HTERT RPE-1 (cell line): ENCODE results near the gene SH3PXD2B.
"Not testable (repeated sequence)": the region's sequence is repeated elsewhere in the genome, so short reads cannot be mapped to it uniquely, and the experiment has no call there.

Experiments
- in situ Hi-C: fragments of 300-500 bp; cut with MboI; formaldehyde crosslinking; loops from 4 replicates; pipeline ENCODE4 v1.14.3; 2020; ENCODE audit warnings: low sequenced_read_pairs

SH3PXD2B gene

DNA sequence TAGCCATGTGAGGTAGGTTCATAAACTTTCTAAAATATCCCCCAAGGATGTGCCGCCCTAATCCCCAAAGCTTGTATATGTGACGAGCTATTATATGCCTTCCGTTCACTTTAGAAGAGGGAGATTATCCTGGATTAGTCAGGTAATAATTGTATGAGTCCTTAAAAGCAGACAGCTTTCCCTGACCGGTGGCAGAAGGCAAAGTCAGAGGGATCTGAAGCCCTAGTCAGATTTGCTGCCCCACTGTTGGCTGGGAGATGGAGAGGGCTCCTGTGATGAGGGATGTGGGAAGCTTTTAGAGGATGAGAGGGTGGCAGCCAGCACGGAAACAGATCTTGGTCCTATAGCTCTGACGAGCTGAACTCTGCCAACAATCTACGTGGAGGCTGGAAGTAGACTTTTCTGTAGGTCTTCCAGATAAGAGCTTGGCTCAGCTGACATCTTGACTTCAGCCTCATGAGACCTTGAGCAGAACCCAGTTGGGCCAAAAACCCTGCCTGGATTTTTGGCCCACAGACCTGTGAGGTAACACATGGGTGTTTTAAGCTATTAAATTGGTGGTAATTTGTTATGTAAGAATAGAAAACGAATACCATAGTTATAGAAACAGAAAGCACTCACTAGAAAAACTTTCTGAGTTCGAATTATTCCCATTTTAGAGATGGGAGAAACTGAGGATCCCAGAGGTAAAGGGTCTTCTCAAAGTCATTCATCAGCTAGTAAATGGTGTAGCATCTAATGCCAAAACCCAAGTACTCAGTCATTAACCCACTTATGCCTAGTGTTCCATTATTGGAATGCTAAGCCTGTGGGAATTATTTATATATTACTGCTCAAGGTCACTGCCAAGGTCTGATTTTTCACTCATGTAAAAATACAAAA lies 48.9 kb downstream of the SH3PXD2B start:
- in situ Hi-C loops = no loop called here

DNA sequence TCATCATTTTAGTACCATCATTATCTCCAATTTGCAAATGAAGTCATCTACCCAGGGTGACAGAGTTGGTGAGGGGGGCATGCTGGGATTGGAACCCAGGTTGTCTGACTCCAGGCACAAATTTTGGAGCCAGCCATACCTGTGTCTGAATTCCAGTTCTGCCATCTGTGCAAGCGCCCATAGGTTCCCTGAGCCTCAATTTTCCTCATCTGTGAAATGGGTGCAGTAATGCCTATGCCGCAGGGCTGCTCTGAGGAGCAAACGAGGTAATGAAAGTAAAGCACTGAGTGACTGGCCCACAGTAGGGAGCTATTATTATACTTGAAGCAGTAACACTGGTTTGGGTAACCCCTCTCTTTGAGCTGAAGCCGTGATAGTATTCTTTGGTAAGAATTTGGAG lies 49.6 kb downstream of the SH3PXD2B start:
- in situ Hi-C loops = no loop called here

DNA sequence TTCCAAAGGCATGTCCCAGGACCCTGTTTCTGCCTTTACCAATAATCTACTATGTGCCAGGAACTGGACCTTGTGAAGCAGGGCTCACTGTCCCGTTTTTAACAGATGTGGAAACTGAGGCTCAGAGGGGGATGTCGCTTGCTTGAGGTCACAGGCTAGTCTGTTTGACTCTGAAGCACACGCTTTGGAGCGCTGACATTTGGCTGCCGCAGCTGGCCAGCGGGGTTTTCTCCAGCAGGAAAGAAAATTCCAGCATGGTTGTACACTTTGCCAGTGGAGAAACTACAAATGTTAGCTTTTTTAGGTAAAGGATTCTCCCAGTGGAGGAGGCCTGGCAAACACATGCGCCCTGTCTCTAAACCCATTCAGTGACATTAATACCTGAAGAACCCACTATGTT lies 50.5 kb downstream of the SH3PXD2B start:
- in situ Hi-C loops = no loop called here

DNA sequence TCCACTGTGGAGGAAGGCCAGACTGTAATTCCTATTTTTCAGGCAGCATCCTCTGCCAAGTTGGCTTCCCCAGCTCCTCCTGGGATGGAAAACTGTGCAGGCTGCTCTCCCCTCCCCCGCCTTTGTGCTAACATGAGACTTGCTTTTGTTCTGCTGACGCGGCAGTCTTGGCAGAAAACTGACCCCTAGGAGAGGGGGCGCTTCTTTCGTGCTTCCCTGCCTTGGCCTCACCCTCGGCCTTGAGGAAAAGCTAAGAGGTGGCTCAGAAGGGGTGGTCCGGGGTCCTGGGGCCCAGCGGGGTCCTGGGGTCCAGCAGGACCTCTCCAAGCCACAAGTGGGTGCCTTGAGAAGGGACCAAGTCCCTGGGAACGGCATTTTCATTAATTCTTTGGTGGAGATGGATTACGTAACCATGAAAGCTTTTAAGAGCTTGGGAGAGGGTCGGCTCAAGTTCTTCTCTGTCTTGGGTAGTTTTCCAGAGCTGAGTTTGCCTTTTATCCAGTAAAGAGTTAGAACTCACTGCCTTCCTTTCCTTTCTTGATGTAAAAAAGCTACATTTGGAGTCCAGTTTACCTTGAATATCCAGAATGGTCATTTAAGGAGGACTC lies 51.0 kb downstream of the SH3PXD2B start:
- in situ Hi-C loops = no loop called here

DNA sequence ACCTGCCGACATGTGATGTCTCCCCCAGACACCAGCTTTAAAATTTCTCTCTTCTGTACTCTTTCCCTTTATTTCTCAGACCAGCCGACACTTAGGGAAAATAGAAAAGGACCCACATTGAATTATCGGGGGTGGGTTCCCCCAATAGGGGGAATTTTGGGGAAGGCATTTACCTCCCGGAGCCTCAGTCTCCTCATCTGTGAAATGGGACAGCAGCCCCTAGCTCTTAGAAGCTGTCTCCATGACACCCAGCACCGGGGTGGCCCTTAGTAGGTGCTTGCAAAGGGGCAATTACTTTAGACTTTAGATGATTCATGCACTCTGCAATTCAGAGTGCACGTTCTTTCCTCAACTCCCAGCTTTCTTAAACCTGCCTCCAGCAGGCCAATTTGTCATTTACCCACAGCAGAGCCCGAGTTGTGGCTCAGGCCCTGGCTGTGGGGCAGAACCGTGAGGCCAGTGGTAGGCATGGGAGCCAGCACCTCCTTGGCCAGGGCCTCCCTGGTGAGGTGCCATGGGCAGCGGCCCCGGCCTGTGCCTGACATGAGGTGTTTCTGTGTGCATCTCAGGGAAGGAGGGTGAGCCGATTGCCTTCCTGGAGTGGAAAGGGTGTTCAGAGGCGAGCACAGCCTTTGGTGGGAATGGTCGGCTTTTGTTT lies 51.7 kb downstream of the SH3PXD2B start:
- in situ Hi-C loops = no loop called here

DNA sequence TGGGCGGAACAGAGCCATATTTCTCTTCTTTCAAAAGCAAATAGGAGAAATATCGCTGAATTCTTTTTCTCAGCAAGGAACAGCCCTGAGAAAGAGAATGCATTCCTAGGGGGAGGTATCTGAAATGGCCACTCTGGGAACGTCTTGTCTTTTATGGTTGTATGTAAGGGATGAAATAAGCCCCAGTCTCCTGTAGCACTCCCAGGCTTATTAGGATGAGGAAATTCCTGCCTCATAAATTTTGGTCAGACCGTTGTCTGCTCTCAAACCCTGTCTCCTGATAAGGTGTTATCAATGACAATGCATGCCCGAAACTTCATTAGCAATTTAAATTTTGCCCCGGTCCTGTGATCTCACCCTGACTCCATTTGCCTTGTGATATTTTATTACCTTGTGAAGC lies 52.3 kb downstream of the SH3PXD2B start:
- in situ Hi-C loops = not testable (repeated sequence)

DNA sequence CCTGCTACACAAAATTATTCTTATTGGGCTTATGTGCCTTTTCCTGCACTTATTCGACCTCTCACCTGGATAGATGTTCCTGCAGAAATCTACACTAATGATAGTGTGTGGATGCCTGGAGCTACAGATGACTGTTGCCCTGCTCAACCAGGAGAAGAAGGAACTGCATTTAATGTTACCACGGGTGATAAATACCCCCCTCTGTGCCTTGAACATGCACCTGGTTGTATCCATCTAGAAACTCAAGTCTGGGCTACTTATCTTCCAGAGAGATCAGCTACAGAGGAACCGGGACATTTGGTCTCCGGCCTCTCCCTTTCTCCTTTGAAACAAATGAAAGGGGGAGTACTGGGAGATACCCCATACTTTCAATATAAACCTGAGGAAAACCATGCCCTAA lies 54.5 kb downstream of the SH3PXD2B start:
- in situ Hi-C loops = no loop called here

DNA sequence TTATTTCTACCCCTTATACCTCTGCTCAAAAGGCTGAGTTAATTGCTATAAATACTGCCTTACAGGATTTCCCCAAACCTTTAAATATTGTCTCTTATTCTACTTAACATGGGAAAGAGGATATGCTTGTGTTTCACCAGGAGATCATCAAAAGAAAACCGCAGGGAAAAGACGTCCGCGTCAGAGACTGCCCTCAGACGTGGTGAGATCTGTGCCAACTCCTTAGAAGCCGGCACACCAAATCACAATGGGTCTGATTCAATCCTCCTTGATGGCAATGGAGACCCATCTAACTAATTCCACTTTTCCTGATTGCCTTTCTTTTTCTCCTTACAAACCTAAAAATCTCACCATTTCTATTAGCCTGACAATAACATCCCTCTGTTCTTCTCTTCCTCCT lies 55.0 kb downstream of the SH3PXD2B start:
- in situ Hi-C loops = no loop called here

DNA sequence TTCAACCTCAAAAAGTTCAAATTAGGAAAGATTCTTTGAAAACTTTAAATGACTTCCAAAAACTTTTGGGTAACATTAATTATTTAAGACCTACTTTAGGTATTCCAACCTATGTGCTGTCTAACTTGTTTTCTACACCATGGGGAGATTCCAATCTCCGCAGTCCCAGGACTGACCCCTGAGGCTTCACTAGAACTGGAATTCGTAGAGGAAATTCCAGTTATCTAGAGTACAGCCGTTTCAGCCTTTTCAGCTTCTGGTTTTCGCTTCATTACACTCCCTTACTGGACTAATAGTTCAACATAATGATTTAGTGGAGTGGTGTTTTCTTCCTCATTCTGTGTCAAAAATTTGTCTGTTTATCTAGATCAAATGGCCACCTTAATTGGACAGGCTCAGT lies 55.7 kb downstream of the SH3PXD2B start:
- in situ Hi-C loops = not testable (repeated sequence)

DNA sequence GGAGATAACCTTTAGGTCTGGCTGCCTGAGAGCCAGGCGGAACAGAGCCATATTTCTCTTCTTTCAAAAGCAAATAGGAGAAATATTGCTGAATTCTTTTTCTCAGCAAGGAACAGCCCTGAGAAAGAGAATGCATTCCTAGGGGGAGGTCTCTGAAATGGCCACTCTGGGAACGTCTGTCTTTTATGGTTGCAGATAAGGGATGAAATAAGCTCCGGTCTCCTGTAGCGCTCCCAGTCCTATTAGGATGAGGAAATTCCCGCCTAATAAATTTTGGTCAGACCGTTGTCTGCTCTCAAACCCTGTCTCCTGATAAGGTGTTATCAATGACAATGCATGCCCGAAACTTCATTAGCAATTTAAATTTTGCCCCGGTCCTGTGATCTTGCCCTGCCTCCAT lies 57.3 kb downstream of the SH3PXD2B start:
- in situ Hi-C loops = not testable (repeated sequence)

DNA sequence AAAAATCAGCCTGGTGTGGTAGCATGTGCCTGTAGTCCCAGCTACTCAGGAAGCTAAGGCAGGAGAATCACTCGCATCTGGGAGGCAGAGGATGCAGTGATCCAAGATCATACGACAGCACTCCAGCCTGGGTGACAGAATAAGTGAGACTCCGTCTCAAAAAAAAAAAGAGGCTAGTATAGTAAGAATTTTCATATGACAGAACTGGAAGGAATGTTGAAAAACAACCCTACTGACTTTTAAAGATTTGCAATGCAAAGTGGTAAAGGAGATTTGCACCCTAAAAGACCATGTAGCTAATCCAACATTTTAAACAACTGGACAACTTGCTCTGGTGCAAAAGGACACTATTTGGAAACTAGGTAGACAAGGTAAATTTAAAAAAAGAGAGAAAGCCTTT lies 58.1 kb downstream of the SH3PXD2B start:
- in situ Hi-C loops = no loop called here

DNA sequence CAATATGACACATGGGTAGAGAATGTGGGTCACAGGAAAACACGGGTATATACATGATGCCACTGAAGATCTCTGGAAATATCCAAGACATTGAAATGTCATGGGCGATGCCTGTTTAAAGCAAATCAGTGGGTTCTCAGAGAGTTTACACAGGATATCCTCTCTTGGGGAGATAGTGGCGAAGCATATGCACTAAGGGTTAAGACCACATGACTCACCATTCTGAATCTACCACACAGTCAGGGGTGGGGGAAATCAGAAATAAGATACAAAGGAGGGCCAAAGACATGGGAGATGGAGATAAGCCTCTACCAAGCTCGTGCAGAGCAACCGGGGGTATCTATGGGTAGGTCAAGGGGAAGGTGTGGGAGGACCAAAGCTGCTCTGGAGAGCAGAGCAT lies 58.8 kb downstream of the SH3PXD2B start:
- in situ Hi-C loops = no loop called here

DNA sequence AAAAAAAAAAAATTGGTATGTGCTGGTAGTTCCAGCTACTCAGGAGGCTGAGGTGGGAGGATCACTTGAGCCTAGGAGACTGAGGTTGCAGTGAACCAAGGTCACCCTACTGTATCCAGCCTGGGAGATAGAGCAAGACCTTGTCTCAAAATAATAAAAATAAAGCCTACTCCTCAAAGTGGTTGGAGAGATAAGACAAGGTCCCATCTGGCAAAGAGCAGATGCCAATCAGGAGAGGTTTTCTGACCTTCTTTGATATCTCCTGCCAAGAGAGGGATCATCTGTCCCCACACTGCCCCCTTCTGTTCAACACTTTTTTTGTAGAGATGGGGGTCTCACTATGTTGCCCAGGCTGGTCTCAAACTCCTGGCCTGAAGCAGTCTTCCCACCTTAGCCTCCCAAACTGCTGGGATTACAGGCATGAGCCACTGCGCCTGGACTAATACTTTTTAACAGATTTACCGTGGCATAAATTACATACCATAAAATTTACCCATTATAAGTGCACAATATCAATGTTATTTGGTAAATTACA lies 64.7 kb downstream of the SH3PXD2B start:
- in situ Hi-C loops = no loop called here

DNA sequence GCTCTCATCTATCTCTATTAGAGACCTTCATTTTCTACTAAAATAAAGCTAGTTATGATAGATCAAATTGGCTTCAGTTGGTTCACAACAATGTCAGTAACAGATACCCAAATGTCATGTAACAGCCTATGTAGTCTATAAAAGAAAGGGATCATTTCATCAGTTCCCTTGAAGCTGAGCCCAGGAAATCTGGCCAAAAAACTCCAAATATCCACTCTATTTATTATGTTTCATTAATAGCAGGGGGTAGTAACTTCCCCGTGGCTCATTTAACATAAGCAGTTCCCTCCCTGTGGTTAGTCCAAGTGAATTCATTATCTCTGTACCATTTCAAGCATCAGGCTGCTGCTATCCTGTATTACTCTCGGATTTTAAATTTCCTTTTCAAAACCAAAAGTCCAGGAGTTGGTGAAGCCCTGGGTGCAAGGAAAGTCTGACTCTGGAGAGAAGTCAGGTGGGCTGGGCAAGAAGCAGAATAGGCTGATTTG lies 66.0 kb downstream of the SH3PXD2B start:
- in situ Hi-C loops = no loop called here

DNA sequence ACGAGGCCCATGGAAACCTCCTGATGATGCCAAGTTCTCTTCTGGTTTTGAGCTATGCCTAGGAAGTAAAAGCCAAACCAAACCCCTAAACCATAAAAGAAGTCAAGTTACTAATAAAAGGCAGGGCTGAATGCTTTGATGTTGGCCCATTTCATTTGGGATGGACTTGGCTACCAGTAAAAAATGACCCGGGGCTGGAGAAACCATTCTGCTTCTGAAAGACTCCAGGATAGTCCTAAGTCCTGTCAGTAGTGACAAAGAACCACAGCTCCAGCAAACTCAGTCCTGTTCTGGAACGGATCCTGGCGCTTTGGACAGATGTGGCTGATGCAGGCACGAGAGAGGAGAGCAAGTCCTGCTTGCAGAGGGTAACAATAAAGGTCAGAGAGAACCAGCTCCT lies 68.6 kb downstream of the SH3PXD2B start:
- in situ Hi-C loops = no loop called here

DNA sequence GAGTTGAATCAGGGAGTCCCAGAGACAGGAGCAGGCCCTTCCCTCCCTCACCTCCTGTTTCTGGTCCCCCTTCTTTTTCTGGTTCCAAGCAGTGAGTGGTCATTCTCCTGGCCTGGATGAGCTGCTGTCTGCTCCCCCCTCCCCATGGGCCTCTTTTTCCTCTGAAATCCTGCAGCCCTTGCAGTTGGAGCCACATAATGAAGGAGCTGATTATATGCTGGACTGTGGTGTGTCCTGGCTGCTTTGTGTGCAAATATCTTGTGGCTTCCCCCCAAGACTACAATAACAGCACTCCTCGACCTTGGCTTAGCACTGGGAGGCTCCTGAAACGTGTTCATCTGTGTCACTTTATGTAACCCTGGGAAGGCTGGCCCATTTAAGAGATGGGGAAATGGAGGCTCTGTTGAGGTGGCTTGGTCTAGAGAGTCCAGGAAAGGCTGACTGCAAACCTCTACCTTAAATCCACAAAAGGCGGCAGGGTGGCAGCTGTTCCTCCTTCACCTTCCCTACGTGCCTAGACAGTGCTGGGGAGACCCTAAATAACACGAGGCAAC lies 69.2 kb downstream of the SH3PXD2B start:
- in situ Hi-C loops = no loop called here

DNA sequence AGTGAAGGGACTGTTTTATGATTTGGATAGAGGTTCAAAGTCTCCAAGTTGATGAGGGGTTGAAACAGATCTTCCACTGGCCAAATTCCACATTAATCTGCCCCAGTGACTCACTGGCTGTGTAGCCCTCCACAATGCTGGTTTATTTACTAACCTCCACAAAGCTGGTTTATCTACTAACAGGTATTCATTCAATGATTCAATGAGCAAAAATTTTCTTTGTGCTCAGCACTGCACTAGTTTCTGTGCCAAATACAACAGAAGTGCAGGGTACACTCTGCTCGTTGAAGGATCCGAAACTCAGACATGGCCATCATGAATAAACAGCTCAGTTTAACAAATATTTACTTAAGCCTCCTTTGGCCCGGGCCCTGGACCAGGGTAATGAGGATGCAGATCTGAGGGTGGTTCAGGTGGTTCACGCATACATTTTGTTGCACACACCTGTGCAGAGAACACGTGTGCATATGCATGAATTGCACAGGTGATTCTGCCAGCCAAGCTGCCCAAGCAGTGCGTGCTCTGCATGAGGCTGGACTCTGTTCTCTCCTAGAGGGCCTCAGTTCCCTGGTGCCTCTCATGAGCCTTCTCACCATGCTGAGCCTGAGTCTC lies 71.0 kb downstream of the SH3PXD2B start:
- in situ Hi-C loops = no loop called here

DNA sequence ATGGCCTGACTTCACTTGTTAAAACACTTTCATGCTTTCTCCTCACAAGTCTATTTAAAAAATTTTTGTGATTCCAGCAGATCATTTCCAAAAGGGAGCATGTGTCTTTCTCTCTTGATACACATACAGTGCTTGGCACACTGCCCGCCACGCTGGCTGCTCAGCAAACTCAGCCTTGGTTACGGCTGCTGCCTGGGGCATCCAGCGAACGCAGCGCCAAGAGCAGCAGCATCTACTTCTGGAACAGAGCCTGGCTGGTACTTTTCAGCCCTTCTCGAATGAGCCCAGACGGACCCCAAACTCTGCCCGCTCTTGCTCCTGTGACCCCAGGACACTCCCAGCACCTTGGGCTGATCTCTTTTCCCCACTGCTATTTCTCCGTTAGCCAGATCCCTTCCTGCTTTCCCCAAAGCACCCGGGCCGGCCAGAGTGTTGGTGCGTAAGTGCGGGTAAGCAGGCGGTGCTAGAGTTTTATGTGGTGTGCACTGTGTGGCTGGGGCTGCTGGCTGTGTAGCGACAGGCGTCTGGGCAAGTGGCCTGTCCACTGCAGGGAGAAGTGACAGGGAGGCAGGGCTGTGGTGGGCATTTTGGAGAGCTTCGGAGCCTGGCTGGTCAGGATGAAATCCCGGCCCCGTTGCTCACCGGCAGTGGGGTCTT lies 73.2 kb downstream of the SH3PXD2B start:
- in situ Hi-C loops = no loop called here

DNA sequence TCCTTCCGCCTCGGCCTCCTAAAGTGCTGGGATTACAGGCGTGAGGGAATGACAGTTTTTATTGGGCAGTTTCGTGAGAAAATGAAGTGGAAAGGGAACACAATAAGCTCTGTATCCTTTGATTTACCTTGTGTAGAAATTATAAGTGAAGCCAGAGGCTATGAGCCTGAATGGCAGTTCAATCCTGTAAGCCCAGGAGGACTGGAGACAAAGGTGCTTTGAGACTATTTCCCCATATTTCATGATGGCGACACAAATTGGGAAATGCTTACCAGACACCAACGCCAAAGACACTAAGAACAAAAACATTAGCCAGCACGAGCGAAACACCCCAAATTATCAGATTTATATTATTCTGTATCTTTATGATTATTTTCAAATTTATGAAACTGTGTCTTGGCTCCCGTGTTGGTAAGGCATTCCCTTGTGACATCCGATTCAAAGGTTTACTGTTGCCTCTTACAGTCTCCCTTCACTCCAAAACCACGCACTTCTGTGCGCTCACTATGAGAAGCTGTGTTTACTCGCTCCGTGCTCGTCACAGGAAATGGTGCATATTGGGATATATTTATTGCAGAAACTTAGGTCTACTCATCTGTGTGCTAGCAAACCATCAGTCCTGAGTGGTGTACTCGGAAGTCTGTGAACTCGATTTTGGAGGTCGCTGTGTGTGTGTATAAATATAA lies 73.9 kb downstream of the SH3PXD2B start:
- in situ Hi-C loops = no loop called here

DNA sequence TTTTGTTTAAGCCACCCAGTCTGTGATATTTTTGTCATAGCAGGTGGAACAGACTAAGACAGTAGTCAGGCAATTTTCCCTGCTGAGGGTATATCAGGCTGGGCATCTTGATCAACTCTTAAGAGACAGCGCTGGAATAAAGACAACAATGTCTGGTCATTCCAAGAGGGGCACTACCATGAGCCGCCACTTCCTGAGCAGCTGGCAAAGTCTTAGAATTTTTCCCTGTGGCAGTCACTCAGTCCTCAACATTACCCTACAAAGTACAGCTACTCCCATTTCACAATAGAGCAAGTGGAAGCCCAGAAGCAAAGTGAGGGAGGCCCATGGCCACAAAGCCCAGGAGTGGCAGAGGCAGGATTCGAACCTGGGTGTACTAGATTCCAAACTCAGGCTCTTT lies 74.8 kb downstream of the SH3PXD2B start:
- in situ Hi-C loops = no loop called here
